GM12873 (cell line): ENCODE results near the gene REPS1.

ENCODE experiments used
- CTCF ChIP-seq: IDR thresholded peaks from 2 replicates; pipeline ENCODE4 v1.5.1; 2012; ENCODE audit warnings: low read depth, mild to moderate bottlenecking, moderate library complexity, low read length, control low read depth; ENCODE audit not compliant: insufficient read depth; ENCODE audit errors: missing control alignments

REPS1 gene

GRCh38 chr6:138891255-138891986 is 96.6 kb downstream of the REPS1 start:
- TF ChIP-seq CTCF, result no peak

- TF ChIP-seq CTCF, result no peak
These were observed 102.8 kb downstream of the REPS1 start for GRCh38 chr6:138885156-138885819.

GRCh38 chr6:138882369-138883017 is 105.6 kb downstream of the REPS1 start:
- TF ChIP-seq CTCF, result no peak

GRCh38 chr6:138873191-138873590 is 114.9 kb downstream of the REPS1 start:
- TF ChIP-seq CTCF, result no peak

- TF ChIP-seq CTCF, result no peak
These were observed 118.7 kb downstream of the REPS1 start for GRCh38 chr6:138869398-138869797.

GRCh38 chr6:138868181-138868580 is 119.9 kb downstream of the REPS1 start:
- no peak for TF ChIP-seq CTCF

GRCh38 chr6:138865480-138866109 is 122.5 kb downstream of the REPS1 start:
- TF ChIP-seq CTCF, result no peak
